OCI-LY1 (cell line): ENCODE measurements around the gene CCDC85A.

Experiments
- H2AFZ ChIP-seq: fragments of 200-600 bp; sonication (generic), shearing (Covaris generic); 2 replicates; pipeline ENCODE4 v1.6.0; 2014; ENCODE audit warnings: antibody characterized with exemption, mild to moderate bottlenecking, low read length
- H3F3A ChIP-seq: fragments of 200-600 bp; sonication (generic), shearing (Covaris generic); 2 replicates; pipeline ENCODE4 v1.6.0; 2014; ENCODE audit warnings: mild to moderate bottlenecking, antibody characterized with exemption, low read length, moderate library complexity; ENCODE audit not compliant: insufficient read depth
- H3K27ac ChIP-seq: fragments of 200-600 bp; sonication (generic); 2 replicates; pipeline ENCODE4 v1.5.1; 2014; ENCODE audit warnings: low read length, mixed run types, mild to moderate bottlenecking, low read depth; ENCODE audit not compliant: poor library complexity, severe bottlenecking
- H3K27me3 ChIP-seq: fragments of 200-600 bp; sonication (generic); 2 replicates; pipeline ENCODE4 v1.6.0; 2014; ENCODE audit warnings: antibody characterized with exemption, mild to moderate bottlenecking, low read length, moderate library complexity; ENCODE audit not compliant: insufficient read depth
- H3K36me3 ChIP-seq: fragments of 200-600 bp; sonication (generic); 2 replicates; pipeline ENCODE4 v1.6.1; 2014; ENCODE audit warnings: mild to moderate bottlenecking, antibody characterized with exemption, low read length, moderate library complexity, mixed read lengths; ENCODE audit not compliant: insufficient read depth
- H3K4me1 ChIP-seq: fragments of 200-600 bp; sonication (generic); 2 replicates; pipeline ENCODE4 v1.5.1; 2014; ENCODE audit warnings: mild to moderate bottlenecking, low read length, moderate library complexity; ENCODE audit not compliant: insufficient read depth, severe bottlenecking
- H3K4me2 ChIP-seq: fragments of 200-600 bp; sonication (generic), shearing (Covaris generic); 2 replicates; pipeline ENCODE4 v1.6.1; 2014; ENCODE audit warnings: low read length
- H3K4me3 ChIP-seq: fragments of 200-600 bp; sonication (generic); 2 replicates; pipeline ENCODE4 v1.5.1; 2014; ENCODE audit warnings: low read length, low read depth, mild to moderate bottlenecking, mixed read lengths; ENCODE audit not compliant: poor library complexity, severe bottlenecking
- H3K79me2 ChIP-seq: fragments of 200-600 bp; shearing (Covaris generic); 2 replicates; pipeline ENCODE4 v1.6.1; 2016; ENCODE audit warnings: mixed run types, low read length, mixed read lengths; ENCODE audit not compliant: insufficient read depth
- H3K9ac ChIP-seq: fragments of 200-600 bp; sonication (generic), shearing (Covaris generic); 2 replicates; pipeline ENCODE4 v1.6.1; 2014; ENCODE audit warnings: mild to moderate bottlenecking, low read length, mixed read lengths
- H3K9me2 ChIP-seq: fragments of 200-600 bp; sonication (generic), shearing (Covaris generic); 2 replicates; pipeline ENCODE4 v1.6.1; 2014; ENCODE audit warnings: low read depth, mild to moderate bottlenecking, low read length, mixed read lengths
- H3K9me3 ChIP-seq: fragments of 200-600 bp; shearing (Covaris generic); 2 replicates; pipeline ENCODE4 v1.6.1; 2014; ENCODE audit warnings: low read length, mixed read lengths
- H4K20me1 ChIP-seq: fragments of 200-600 bp; sonication (generic), shearing (Covaris generic); 2 replicates; pipeline ENCODE4 v1.6.0; 2016; ENCODE audit warnings: mild to moderate bottlenecking, low read length; ENCODE audit not compliant: insufficient read depth
- CTCF ChIP-seq: fragments of 200-600 bp; sonication (generic), shearing (Covaris generic); IDR thresholded peaks from 2 replicates; pipeline ENCODE4 v1.5.1; 2017; ENCODE audit warnings: mild to moderate bottlenecking, antibody characterized with exemption, low read length, moderate library complexity, mixed read lengths
- EZH2 ChIP-seq: fragments of 200-600 bp; sonication (generic), shearing (Covaris generic); IDR thresholded peaks from 2 replicates; pipeline ENCODE4 v1.8.0; 2017; ENCODE audit warnings: borderline replicate concordance, mixed run types, mild to moderate bottlenecking, antibody characterized with exemption, low read length, moderate library complexity, mixed read lengths

Gene CCDC85A

GRCh38 chr2:56331810-56332209 lies 148.0 kb downstream of the CCDC85A start:
- H3K27me3 ChIP-seq, result no peaks in the 10 kb centered on the region
- no peaks in the 10 kb centered on the region for H3K36me3 ChIP-seq
- H3K9me2 ChIP-seq, result no peaks in the 10 kb centered on the region
- no peak overlapping the region for H3K27ac ChIP-seq
- H3F3A ChIP-seq, result no peaks in the 10 kb centered on the region
- no peak overlapping the region for H3K9ac ChIP-seq
- no peaks in the 10 kb centered on the region for H3K4me1 ChIP-seq
- no peak for TF ChIP-seq EZH2
- TF ChIP-seq CTCF, result no peak
- no peaks in the 10 kb centered on the region for H3K79me2 ChIP-seq
- no peak overlapping the region for H2AFZ ChIP-seq
- no peaks in the 10 kb centered on the region for H3K9me3 ChIP-seq
- no peak overlapping the region for H3K4me3 ChIP-seq
- H4K20me1 ChIP-seq, result no peaks in the 10 kb centered on the region
- no peak overlapping the region for H3K4me2 ChIP-seq

GRCh38 chr2:56333812-56334485 lies 150.2 kb downstream of the CCDC85A start:
- no peak overlapping the region for H3K4me3 ChIP-seq
- no peaks in the 10 kb centered on the region for H4K20me1 ChIP-seq
- no peak overlapping the region for H3K27ac ChIP-seq
- H2AFZ ChIP-seq, result no peak overlapping the region
- no peaks in the 10 kb centered on the region for H3F3A ChIP-seq
- no peaks in the 10 kb centered on the region for H3K9me3 ChIP-seq
- TF ChIP-seq CTCF (no peak), EZH2 (no peak)
- H3K27me3 ChIP-seq, result no peaks in the 10 kb centered on the region
- no peak overlapping the region for H3K9ac ChIP-seq
- no peaks in the 10 kb centered on the region for H3K4me1 ChIP-seq
- no peak overlapping the region for H3K4me2 ChIP-seq
- no peaks in the 10 kb centered on the region for H3K36me3 ChIP-seq
- no peaks in the 10 kb centered on the region for H3K9me2 ChIP-seq
- no peaks in the 10 kb centered on the region for H3K79me2 ChIP-seq

- Histone ChIP-seq H3K27me3 (no peaks in the 10 kb centered on the region), H3K79me2 (no peaks in the 10 kb centered on the region), H3K4me1 (no peaks in the 10 kb centered on the region), H3K9ac (no peak overlapping the region), H3K27ac (no peak overlapping the region), H4K20me1 (no peaks in the 10 kb centered on the region), H2AFZ (no peak overlapping the region), H3K36me3 (no peaks in the 10 kb centered on the region), H3K9me3 (no peaks in the 10 kb centered on the region), H3K4me3 (no peak overlapping the region), H3K9me2 (no peaks in the 10 kb centered on the region), H3K4me2 (no peak overlapping the region), H3F3A (no peaks in the 10 kb centered on the region)
- TF ChIP-seq EZH2 (no peak), CTCF (no peak)
Measured at GRCh38 chr2:56334622-56335021, 150.8 kb downstream of the CCDC85A start.
